Measurements from ENCODE around the gene TIMM8B. TPM values are rescaled to one million over a fixed set of nuclear protein-coding genes. Genes with fewer than 3 reads are reported as not detected.

TIMM8B gene
- total and polyA plus RNA-seq, 10 of the 15 experiments (the other 5 are each of a cell fraction or from before 2014, with no cell fraction given) = 64.9 to 271 (median 139) TPM

DNA sequence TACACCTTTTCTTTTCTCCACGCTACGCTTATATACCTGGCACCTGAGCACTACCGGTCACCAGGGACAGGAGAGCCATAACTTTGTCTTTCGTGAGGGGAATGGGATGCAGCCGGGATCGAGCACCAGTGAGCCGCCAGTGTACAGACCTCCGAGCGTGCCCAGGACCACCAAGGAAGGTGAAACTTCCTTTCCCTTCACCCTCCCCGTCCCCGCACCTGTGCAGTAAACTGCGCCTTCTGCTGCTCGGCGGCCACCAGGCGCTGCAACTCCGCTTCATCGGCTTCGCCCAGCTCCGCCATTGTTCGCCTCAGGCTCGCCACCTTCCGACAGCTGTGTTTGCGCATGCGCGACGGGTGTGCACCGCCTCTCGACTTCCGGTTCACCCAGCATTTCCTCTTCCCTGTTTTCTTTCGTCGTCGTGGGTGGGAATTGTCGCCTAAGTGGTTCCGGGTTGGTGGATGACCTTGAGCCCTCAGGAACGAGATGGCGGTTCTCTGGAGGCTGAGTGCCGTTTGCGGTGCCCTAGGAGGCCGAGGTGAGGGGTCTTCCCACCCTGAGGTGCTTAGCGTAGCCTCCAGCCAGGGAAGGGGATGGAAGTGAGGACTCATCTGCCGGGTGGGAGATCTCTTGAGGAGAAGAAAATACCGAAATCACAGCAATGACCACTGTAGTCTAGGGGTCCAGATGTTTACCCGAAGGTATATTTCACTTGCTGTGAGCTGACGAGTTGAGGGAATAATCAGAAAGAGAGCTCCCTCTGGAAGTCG, at the start of gene TIMM8B, which contains the start of gene SDHD (continued):
- TF ChIP-seq SUPT20H (IDR thresholded peaks at IDR 0.05; ENCODE audit: borderline replicate concordance, control insufficient read depth, low read depth, low read length) (no peak), PAX5 (IDR thresholded peaks at IDR 0.05; ENCODE audit: borderline replicate concordance, low read depth, low read length) (peak; percentile 75; the same call in 1 of the 2 replicates), IKZF2 (IDR thresholded peaks at IDR 0.05) (peak; percentile 67; a peak in 3 of 4 replicates), NR2C1 (IDR thresholded peaks at IDR 0.05) (peak; percentile 98), SIX5 (IDR thresholded peaks at IDR 0.05; ENCODE audit: low read depth, low read length, severe bottlenecking) (peak; percentile 52), CHD2 (IDR thresholded peaks at IDR 0.05; ENCODE audit: borderline replicate concordance, low read depth, low read length) (peak; percentile 48; the same call in 1 of the 2 replicates), MXI1 (IDR thresholded peaks at IDR 0.05; ENCODE audit: low read depth, low read length) (no peak; the same call in 1 of the 2 replicates), RB1 (IDR thresholded peaks at IDR 0.05; ENCODE audit: borderline replicate concordance) (0 out of 2 replicates have a peak, but pooled peaks have one; percentile 69), CREM (IDR thresholded peaks at IDR 0.05; ENCODE audit: low read depth) (peak; percentile 77; the same call in 1 of the 2 replicates), NR2C2 (IDR thresholded peaks at IDR 0.05; ENCODE audit: borderline replicate concordance, control insufficient read depth, insufficient read length, low read depth) (peak; percentile 95)
- TF ChIP-seq, protein P1, sequence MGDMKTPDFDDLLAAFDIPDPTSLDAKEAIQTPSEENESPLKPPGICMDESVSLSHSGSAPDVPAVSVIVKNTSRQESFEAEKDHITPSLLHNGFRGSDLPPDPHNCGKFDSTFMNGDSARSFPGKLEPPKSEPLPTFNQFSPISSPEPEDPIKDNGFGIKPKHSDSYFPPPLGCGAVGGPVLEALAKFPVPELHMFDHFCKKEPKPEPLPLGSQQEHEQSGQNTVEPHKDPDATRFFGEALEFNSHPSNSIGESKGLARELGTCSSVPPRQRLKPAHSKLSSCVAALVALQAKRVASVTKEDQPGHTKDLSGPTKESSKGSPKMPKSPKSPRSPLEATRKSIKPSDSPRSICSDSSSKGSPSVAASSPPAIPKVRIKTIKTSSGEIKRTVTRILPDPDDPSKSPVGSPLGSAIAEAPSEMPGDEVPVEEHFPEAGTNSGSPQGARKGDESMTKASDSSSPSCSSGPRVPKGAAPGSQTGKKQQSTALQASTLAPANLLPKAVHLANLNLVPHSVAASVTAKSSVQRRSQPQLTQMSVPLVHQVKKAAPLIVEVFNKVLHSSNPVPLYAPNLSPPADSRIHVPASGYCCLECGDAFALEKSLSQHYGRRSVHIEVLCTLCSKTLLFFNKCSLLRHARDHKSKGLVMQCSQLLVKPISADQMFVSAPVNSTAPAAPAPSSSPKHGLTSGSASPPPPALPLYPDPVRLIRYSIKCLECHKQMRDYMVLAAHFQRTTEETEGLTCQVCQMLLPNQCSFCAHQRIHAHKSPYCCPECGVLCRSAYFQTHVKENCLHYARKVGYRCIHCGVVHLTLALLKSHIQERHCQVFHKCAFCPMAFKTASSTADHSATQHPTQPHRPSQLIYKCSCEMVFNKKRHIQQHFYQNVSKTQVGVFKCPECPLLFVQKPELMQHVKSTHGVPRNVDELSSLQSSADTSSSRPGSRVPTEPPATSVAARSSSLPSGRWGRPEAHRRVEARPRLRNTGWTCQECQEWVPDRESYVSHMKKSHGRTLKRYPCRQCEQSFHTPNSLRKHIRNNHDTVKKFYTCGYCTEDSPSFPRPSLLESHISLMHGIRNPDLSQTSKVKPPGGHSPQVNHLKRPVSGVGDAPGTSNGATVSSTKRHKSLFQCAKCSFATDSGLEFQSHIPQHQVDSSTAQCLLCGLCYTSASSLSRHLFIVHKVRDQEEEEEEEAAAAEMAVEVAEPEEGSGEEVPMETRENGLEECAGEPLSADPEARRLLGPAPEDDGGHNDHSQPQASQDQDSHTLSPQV (IDR thresholded peaks at IDR 0.05) = no peak
- TF ChIP-seq, protein P2, sequence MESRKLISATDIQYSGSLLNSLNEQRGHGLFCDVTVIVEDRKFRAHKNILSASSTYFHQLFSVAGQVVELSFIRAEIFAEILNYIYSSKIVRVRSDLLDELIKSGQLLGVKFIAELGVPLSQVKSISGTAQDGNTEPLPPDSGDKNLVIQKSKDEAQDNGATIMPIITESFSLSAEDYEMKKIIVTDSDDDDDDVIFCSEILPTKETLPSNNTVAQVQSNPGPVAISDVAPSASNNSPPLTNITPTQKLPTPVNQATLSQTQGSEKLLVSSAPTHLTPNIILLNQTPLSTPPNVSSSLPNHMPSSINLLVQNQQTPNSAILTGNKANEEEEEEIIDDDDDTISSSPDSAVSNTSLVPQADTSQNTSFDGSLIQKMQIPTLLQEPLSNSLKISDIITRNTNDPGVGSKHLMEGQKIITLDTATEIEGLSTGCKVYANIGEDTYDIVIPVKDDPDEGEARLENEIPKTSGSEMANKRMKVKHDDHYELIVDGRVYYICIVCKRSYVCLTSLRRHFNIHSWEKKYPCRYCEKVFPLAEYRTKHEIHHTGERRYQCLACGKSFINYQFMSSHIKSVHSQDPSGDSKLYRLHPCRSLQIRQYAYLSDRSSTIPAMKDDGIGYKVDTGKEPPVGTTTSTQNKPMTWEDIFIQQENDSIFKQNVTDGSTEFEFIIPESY (IDR thresholded peaks at IDR 0.05) = no peak
- TF ChIP-seq, protein P3, sequence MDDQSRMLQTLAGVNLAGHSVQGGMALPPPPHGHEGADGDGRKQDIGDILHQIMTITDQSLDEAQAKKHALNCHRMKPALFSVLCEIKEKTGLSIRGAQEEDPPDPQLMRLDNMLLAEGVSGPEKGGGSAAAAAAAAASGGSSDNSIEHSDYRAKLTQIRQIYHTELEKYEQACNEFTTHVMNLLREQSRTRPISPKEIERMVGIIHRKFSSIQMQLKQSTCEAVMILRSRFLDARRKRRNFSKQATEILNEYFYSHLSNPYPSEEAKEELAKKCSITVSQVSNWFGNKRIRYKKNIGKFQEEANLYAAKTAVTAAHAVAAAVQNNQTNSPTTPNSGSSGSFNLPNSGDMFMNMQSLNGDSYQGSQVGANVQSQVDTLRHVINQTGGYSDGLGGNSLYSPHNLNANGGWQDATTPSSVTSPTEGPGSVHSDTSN (IDR thresholded peaks at IDR 0.05; ENCODE audit: insufficient replicate concordance, low read depth, low read length) = no peak
